A549 (cell line): ENCODE measurements around the gene CCDC34.

Source experiments
- CTCF ChIP-seq: fragments of >200 bp; sonication (Bioruptor Twin); formaldehyde crosslinking; IDR thresholded peaks from 3 replicates; pipeline ENCODE4 v1.5.1; 2016
- JUN ChIP-seq, 2 experiments: fragments of >200 bp; sonication (Bioruptor Twin); formaldehyde crosslinking; IDR thresholded peaks; 2 replicates in 1 of 2; 3 replicates in 1 of 2; pipeline ENCODE4 v1.6.1; 2016 to 2017
- KDM1A ChIP-seq: fragments of 200-600 bp; sonication (generic); IDR thresholded peaks from 2 replicates; pipeline ENCODE4 v1.6.1; 2016; ENCODE audit warnings: low read depth, mild to moderate bottlenecking
- PHF8 ChIP-seq: fragments of 200-600 bp; sonication (generic); IDR thresholded peaks from 2 replicates; pipeline ENCODE4 v1.6.1; 2016; ENCODE audit warnings: low read depth, mild to moderate bottlenecking, antibody characterized with exemption, moderate library complexity, borderline replicate concordance
- POLR2A ChIP-seq: IDR thresholded peaks from 2 replicates; pipeline ENCODE4 v1.6.1; 2012; ENCODE audit warnings: mild to moderate bottlenecking, low read length
- ZC3H11A ChIP-seq: fragments of 450-650 bp; IDR thresholded peaks from 2 replicates; pipeline ENCODE4 v1.6.1; 2014; ENCODE audit warnings: antibody characterized with exemption, mild to moderate bottlenecking

GRCh38 chr11:27401833-27402316 is 38.9 kb upstream of the CCDC34 start:
- TF ChIP-seq ZC3H11A (no peak), PHF8 (no peak), CTCF (no peak), JUN (IDR thresholded peaks at IDR 0.05) (peak; percentile 75 to 83), KDM1A (no peak), POLR2A (no peak)
